Transverse colon (tissue), 3 donors: ENCODE data around the gene AGAP9.
"Not testable (repeated sequence)": the region's sequence is repeated elsewhere in the genome, so short reads cannot be mapped to it uniquely, and the experiment has no call there.

Experiments
- CTCF ChIP-seq, 5 experiments: fragments of 200-600 bp in 3 of 5; fragments of 450-650 bp in 2 of 5; sonication (generic) in 3 of 5; IDR thresholded peaks; 1 replicate in 2 of 5; 2 replicates in 3 of 5; pipeline ENCODE4 v1.5.1; 2016 to 2017; ENCODE audit warnings: antibody characterized with exemption in 5 of 5, inconsistent platforms in 3 of 5, mild to moderate bottlenecking in 2 of 5, moderate library complexity in 1 of 5
- EP300 ChIP-seq: sonication (generic); formaldehyde crosslinking; IDR thresholded peaks from one replicate; pipeline ENCODE4 v1.6.1; 2017; ENCODE audit warnings: antibody characterized with exemption, low read depth

GRCh38 chr10:47472647-47473046 lies 50.8 kb downstream of the AGAP9 start:
- not testable (repeated sequence) for TF ChIP-seq CTCF (IDR thresholded peaks at IDR 0.05); EP300
